Endodermal cell (in vitro differentiated cells): ENCODE results near the gene PDHX. TPM values are rescaled to one million over a fixed set of nuclear protein-coding genes. Genes with fewer than 3 reads are reported as not detected.

Source experiments
- DNase-seq: peaks from one replicate; pipeline ENCODE4 v3.0.0-alpha.2; 2017
- H3K27ac ChIP-seq: 2 replicates; pipeline ENCODE4 v1.5.1; 2013; ENCODE audit warnings: mild to moderate bottlenecking, low read depth, low read length, moderate library complexity
- H3K27me3 ChIP-seq: 2 replicates; pipeline ENCODE4 v1.6.1; 2013; ENCODE audit warnings: mild to moderate bottlenecking, low read length, moderate library complexity; ENCODE audit not compliant: insufficient read depth, control insufficient read depth, poor library complexity, severe bottlenecking
- H3K36me3 ChIP-seq: 2 replicates; pipeline ENCODE4 v1.7.0; 2013; ENCODE audit warnings: mild to moderate bottlenecking, low read length, moderate library complexity; ENCODE audit not compliant: control insufficient read depth, insufficient read depth
- H3K4me1 ChIP-seq: one replicate; pipeline ENCODE4 v1.7.0; 2013; ENCODE audit warnings: low read length; ENCODE audit not compliant: control insufficient read depth, insufficient read depth
- H3K4me3 ChIP-seq: 2 replicates; pipeline ENCODE4 v1.5.1; 2013; ENCODE audit warnings: mild to moderate bottlenecking, low read length, moderate library complexity
- H3K9ac ChIP-seq: 2 replicates; pipeline ENCODE4 v1.6.1; 2013; ENCODE audit warnings: mild to moderate bottlenecking, low read length, moderate library complexity; ENCODE audit not compliant: poor library complexity, severe bottlenecking; ENCODE audit errors: extremely low read depth
- H3K9me3 ChIP-seq: 2 replicates; pipeline ENCODE4 v1.6.1; 2013; ENCODE audit warnings: mild to moderate bottlenecking, low read length, moderate library complexity; ENCODE audit not compliant: control insufficient read depth
- H3K27ac Mint-ChIP-seq: 2 replicates; pipeline ENCODE4 v1.8.0; 2020; ENCODE audit warnings: mixed read lengths
- H3K27me3 Mint-ChIP-seq: 2 replicates; pipeline ENCODE4 v1.8.0; 2021; ENCODE audit warnings: mild to moderate bottlenecking, mixed read lengths; ENCODE audit not compliant: insufficient read depth
- H3K36me3 Mint-ChIP-seq: 2 replicates; pipeline ENCODE4 v1.8.0; 2020; ENCODE audit warnings: low read depth, mixed read lengths
- H3K4me1 Mint-ChIP-seq: 2 replicates; pipeline ENCODE4 v1.8.0; 2020; ENCODE audit warnings: mixed read lengths
- H3K4me3 Mint-ChIP-seq: 2 replicates; pipeline ENCODE4 v1.8.0; 2020; ENCODE audit warnings: mild to moderate bottlenecking, moderate library complexity, mixed read lengths
- H3K9me3 Mint-ChIP-seq: 2 replicates; pipeline ENCODE4 v1.8.0; 2020; ENCODE audit warnings: mild to moderate bottlenecking, mixed read lengths
- WGBS, 2 experiments: methylation state at CpG; one replicate each; pipeline versions ENCODE4 v1.1.5 to v1.1.7; 2013; ENCODE audit warnings: missing lambda C conversion rate in 2 of 2, mixed read lengths in 1 of 2; ENCODE audit not compliant: insufficient coverage in 1 of 2, insufficient read length in 1 of 2; 5-methylcytosine and 5-hydroxymethylcytosine counted together
- total RNA-seq, 2 donors: library from RNA; stranded (reverse); fragmentation: NEBNext Ultra II Directional in 1 of 2; extraction: Animal tissue kit (Norgen Biotek cat#: 25700) in 1 of 2; gene quantifications; 2 replicates in 1 of 2; 3 replicates in 1 of 2; pipeline ENCODE4 v1.2.1, GENCODE V29; 2021
- TF ChIP-seq, protein P1 (sequence below): fragments of 200-600 bp; sonication (generic); conservative IDR thresholded peaks from 2 replicates; pipeline ENCODE4 v1.5.0; 2021; ENCODE audit warnings: antibody characterized with exemption, mild to moderate bottlenecking

The PDHX gene
- total RNA-seq, 2 donors from 2014 or later, result 42.0 to 48.6 TPM

DNA sequence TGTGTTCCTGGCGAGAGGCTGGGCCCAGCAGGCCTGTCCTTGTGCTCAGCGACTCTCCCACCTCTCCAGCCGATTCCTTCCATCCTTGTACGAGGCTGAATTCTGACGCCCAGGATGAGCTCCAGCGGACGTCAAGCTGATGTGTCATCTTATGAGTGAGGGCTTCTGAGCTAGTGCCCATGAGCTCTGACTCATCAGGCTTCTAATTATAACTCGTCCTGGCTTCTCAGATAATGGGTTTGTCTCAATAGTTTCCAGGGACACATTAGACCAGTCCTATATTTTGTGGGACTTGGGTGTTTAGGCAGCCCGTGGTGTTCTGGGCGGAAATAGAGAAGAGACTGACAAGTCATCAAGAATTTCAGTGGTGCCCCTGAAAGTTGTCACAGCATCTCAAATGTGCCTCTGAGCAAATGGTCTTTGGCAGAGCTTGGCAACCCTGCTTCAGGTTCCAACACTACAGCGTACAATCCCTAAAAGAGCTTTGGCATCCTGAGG, 114.3 kb downstream of the PDHX start:
- Histone ChIP-seq H3K9ac (no peak overlapping the region), H3K27me3 (no peaks in the 10 kb centered on the region), H3K9me3 (no peaks in the 10 kb centered on the region), H3K27ac (no peak overlapping the region), H3K4me3 (no peak overlapping the region), H3K4me1 (peaks cover 5% of the 10 kb centered on the region), H3K36me3 (no peaks in the 10 kb centered on the region)
- H3K27me3 Mint-ChIP-seq, result peaks cover 5% of the 10 kb centered on the region
- DNase-seq, result no peak
- peaks cover 13% of the 10 kb centered on the region for H3K4me1 Mint-ChIP-seq
- H3K4me3 Mint-ChIP-seq, result no peak overlapping the region
- TF ChIP-seq, protein P1, sequence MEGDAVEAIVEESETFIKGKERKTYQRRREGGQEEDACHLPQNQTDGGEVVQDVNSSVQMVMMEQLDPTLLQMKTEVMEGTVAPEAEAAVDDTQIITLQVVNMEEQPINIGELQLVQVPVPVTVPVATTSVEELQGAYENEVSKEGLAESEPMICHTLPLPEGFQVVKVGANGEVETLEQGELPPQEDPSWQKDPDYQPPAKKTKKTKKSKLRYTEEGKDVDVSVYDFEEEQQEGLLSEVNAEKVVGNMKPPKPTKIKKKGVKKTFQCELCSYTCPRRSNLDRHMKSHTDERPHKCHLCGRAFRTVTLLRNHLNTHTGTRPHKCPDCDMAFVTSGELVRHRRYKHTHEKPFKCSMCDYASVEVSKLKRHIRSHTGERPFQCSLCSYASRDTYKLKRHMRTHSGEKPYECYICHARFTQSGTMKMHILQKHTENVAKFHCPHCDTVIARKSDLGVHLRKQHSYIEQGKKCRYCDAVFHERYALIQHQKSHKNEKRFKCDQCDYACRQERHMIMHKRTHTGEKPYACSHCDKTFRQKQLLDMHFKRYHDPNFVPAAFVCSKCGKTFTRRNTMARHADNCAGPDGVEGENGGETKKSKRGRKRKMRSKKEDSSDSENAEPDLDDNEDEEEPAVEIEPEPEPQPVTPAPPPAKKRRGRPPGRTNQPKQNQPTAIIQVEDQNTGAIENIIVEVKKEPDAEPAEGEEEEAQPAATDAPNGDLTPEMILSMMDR, result no peak
- H3K9me3 Mint-ChIP-seq, result peaks cover 10% of the 10 kb centered on the region
- no peaks in the 10 kb centered on the region for H3K36me3 Mint-ChIP-seq
- 74 to 89% methylated on average over 8 to 11 of the region's 11 CpGs for WGBS, 2 experiments
- no peak overlapping the region for H3K27ac Mint-ChIP-seq

DNA sequence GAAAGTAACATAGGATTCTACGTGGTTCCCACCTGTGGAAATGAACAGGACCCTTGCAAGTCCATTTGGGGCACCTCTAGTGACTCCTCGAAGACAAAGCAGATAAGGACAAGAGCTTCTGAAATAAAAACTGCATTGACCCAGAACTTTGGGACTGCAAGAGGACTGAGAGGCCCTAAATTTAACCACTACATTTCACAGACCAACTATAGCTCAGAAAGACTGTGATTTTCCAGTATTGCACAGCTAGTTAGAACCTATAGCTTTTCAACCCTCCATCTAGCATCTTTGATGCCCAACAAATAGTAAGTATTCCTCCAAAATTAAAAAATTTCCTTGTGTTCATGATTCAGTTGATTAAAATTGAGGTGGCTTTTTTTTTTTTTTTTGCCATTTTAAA, 114.9 kb downstream of the PDHX start:
- no peaks in the 10 kb centered on the region for H3K9me3 ChIP-seq
- H3K27me3 Mint-ChIP-seq, result peaks cover 5% of the 10 kb centered on the region
- H3K27ac ChIP-seq, result no peak overlapping the region
- no peaks in the 10 kb centered on the region for H3K36me3 ChIP-seq
- no peak for DNase-seq
- TF ChIP-seq, protein P1, result no peak
- peaks cover 5% of the 10 kb centered on the region for H3K4me1 ChIP-seq
- no peaks in the 10 kb centered on the region for H3K27me3 ChIP-seq
- no peaks in the 10 kb centered on the region for H3K36me3 Mint-ChIP-seq
- no peak overlapping the region for H3K4me3 ChIP-seq
- no peak overlapping the region for H3K4me3 Mint-ChIP-seq
- H3K27ac Mint-ChIP-seq, result no peak overlapping the region
- H3K4me1 Mint-ChIP-seq, result peaks cover 13% of the 10 kb centered on the region
- peaks cover 10% of the 10 kb centered on the region for H3K9me3 Mint-ChIP-seq
- 91 to 100% methylated on average over 2 of the region's 2 CpGs for WGBS, 2 experiments
- H3K9ac ChIP-seq, result no peak overlapping the region

DNA sequence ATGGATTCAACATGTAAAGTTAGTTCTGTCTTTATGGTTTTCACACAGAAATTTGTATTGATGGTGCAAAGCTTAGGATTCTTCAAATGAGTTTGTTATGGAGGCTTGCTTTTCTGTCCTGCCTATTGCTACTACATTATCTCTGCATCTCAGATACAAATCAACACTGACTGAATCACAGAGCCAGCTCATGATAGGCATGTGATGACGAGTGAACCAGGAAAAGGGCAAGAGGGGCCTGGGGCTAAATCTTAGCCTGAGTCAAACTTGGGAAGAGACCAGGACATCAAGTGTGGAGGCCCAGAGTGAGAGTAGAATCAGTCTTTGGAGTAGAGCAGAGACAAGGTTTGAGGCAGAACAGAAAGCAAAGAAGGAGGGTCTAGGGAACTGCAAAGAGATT, 115.4 kb downstream of the PDHX start:
- H3K36me3 ChIP-seq, result no peaks in the 10 kb centered on the region
- no peak for DNase-seq
- no peak overlapping the region for H3K9ac ChIP-seq
- Mint-ChIP-seq H3K4me1 (peaks cover 13% of the 10 kb centered on the region), H3K4me3 (no peak overlapping the region), H3K27ac (no peak overlapping the region), H3K36me3 (no peaks in the 10 kb centered on the region), H3K27me3 (peaks cover 7% of the 10 kb centered on the region), H3K9me3 (peaks cover 10% of the 10 kb centered on the region)
- TF ChIP-seq, protein P1, result no peak
- WGBS, 2 experiments, result 70 to 86% methylated on average over 1 of the region's 1 CpG
- no peaks in the 10 kb centered on the region for H3K9me3 ChIP-seq
- H3K4me3 ChIP-seq, result no peak overlapping the region
- H3K27me3 ChIP-seq, result no peaks in the 10 kb centered on the region
- peaks cover 5% of the 10 kb centered on the region for H3K4me1 ChIP-seq
- no peak overlapping the region for H3K27ac ChIP-seq
